Stimulated activated CD8-positive, alpha-beta memory T cell treated with anti-CD3 and anti-CD28 coated beads, Interleukin-4, amount 100 ng/mL, for 1 hour (primary cell): ENCODE data around the gene HNRNPH3.
"Not testable (repeated sequence)": the region's sequence is repeated elsewhere in the genome, so short reads cannot be mapped to it uniquely, and the experiment has no call there.

Source experiments
- DNase-seq, 2 donors: peaks; one replicate each; pipeline ENCODE4 v3.0.0-alpha.2; 2020; ENCODE audit warnings: low read depth in 2 of 2, low spot score in 1 of 2

Gene HNRNPH3, protein sequence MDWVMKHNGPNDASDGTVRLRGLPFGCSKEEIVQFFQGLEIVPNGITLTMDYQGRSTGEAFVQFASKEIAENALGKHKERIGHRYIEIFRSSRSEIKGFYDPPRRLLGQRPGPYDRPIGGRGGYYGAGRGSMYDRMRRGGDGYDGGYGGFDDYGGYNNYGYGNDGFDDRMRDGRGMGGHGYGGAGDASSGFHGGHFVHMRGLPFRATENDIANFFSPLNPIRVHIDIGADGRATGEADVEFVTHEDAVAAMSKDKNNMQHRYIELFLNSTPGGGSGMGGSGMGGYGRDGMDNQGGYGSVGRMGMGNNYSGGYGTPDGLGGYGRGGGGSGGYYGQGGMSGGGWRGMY

GRCh38 chr10:68331455-68332258 lies at the start of gene HNRNPH3:
HNRNPH3 (plus strand) TSS chr10:68332064; CDS start chr10:68337222, 5,158 bp downstream.
- DNase-seq: peak; percentile 95 to 97

DNA sequence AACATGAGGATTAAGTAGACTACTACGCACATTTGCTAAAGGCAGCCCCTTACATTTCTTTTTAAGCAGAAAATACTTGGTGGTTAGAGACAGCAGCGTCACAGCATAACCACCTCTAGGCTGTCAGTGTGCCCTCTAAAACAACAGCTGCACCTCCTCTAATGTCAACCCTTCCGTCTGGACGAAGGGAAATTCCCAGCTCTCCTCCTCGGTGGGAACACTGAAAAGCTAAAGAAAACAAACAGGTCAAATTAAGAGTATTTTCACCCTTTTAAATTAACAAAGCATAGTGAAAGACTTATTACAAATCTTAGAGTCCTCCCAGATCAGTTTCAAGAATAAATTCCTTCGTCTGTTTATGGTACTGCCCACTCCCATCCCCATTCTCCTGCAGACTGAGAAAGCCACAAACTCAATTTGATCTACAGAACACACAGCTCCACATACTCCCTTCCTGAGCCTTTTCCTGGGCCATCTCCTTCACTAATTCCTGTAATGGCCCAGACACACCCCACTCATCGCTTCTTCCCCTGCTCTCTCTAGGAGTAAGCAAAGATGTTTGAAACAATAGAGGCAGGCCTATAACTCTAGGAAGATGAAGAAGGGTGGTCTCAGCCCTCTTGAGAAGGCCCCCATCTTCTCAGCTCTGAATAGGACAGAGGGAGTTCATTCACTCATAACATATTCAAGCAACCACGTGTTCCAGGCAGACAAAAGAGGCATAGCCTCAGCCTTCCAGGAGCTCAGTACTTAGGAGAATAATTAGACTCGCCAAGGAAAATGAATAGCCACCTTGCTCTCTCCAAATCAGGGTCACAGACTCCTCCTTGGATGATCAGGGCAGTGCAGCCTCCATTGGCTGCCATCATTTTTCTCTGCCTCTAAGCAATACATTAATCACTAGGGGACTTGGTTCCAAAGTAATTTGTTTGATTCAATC lies 47.5 kb upstream of the HNRNPH3 start:
- DNase-seq: no peak

DNA sequence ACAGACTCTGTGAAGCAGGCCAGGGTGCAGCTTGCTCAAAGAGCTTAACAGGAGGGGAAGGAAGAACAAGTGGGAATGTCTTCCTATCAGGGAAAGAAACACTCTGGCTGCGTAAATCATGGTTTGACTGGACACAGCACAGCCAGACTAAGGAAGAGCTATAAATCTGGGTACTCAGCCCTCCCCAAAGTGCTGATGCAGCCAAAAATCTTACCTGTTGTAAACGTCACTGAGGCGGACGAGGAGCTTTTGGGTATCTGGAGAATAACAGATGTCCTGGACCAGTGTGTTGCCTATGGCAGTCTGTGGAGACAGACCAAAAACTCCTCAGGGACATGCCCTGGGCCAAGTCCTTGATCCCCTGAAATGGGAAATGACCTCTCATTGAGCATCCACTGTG lies 43.1 kb upstream of the HNRNPH3 start:
- DNase-seq: no peak

- DNase-seq: no peak
Measured at GRCh38 chr10:68290736-68291135, 41.1 kb upstream of the HNRNPH3 start.

GRCh38 chr10:68296843-68297663 lies 34.8 kb upstream of the HNRNPH3 start:
- DNase-seq: no peak

DNA sequence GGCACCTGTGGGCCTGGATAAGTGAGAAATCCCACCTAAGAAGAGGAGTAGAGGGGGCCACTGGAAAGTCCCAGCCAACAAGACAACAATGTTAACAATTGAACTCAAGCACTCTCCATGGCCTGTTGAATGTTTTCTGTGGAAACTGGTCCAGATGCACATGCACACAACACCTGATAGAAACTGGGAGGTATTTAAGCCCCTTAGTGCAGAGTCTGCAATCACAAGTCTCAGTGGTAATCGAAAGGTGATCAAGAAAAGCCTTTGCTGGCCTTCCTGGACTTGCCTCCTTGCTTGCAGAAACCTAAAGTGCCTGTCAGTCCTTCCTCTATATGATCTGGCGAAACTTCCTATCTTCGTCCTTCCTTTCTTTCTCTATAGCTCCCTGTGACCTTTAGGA lies 30.6 kb upstream of the HNRNPH3 start:
- DNase-seq: no peak

DNA sequence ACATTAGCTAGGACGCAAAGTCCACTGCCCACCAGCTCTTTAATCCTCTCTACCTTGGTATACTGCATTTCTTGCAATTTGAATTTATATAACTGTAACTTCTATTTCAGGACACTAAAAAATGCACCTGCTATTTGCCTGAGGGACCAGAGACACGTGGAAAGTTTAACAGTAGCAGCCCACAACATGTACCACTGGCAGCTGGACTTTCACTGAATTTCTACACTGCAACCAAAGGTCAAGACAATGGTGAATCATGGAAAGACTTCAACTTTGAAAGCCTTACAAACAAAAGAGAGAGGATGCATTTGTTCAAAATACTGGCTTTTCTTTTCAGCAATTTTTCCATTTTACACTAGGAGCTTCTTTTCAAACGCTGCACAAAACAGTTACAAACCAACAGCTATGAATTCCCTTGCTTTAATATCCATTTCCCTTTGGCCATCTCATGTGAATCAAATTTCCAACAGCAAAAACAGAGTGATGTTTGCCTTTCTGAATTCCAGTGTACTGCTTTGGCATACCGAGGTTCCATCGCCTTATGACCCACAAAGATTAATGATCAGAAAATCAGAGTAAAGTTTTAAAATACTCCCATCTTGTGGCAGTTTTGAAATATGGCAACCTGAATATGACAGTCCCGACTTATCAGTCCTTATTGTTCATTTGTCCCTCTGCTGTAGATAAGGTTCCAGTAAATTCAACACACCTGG lies 29.9 kb upstream of the HNRNPH3 start:
- no peak for DNase-seq

- no peak for DNase-seq
Measured at GRCh38 chr10:68302503-68302823, 29.4 kb upstream of the HNRNPH3 start.

GRCh38 chr10:68302871-68303270 lies 29.0 kb upstream of the HNRNPH3 start:
- no peak for DNase-seq

DNA sequence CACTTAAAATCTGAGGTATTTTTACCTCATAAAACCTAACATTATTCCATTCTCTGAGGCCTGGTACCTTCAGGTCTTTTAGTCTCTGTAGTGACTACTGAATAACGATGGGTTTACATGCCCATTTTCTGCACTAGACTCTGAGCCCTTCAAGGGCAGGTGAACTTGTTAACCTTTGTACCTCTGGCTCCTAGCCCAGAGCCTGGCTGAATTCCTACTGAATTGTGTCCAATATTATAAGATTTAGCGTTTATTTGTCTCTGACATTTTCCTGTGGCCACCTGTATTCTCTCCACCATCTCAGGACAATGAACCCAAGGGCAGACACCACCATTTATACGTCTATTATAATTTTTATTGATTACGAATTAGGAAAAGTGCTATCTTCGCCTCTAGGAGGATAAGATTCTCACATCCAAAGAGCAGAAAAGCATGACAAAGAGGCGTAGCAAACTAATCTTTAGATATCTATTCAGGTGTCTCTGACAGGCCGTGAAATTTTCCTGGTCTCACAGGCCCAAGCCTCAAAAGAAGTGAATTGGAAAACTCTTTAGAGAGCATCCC lies 27.9 kb upstream of the HNRNPH3 start:
- DNase-seq: no peak

GRCh38 chr10:68305854-68306253 lies 26.0 kb upstream of the HNRNPH3 start:
- DNase-seq: no peak

DNA sequence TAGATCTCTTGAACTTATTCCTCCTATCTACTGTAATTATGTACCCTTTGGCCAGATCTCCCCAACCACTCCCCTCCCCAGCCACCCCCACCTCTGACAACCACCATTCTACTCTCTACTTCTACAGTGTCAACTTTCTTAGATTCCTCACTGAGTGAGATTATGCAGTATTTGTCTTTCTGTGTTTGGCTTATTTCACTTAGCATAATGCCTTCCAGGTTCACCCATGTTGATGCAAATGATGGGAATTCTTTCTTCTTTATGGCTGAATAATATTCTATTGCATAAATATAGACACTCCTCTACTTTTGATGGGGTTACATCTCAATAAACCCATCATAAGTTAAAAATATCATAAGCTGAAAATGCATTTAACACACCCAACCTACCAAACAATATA lies 21.3 kb upstream of the HNRNPH3 start:
- no peak for DNase-seq

DNA sequence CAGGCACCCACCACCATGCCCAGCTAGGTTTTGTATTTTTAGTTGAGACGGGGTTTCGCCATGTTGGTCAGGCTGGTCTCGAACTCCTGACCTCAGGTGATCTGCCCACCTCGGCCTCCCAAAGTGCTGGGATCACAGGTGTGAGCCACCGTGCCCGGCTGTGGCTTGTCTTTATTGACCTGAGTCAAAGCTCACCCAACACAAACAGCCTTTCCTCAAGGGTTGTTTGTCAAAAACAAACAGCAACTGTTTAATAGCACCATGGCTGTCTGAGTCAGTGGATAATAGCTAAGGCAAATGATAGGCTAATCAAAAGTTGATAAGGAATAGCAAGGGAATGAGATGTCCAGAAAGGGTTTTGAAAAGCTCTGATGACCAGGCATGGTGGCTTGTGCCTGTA lies 16.9 kb upstream of the HNRNPH3 start:
- DNase-seq: not testable (repeated sequence)

DNA sequence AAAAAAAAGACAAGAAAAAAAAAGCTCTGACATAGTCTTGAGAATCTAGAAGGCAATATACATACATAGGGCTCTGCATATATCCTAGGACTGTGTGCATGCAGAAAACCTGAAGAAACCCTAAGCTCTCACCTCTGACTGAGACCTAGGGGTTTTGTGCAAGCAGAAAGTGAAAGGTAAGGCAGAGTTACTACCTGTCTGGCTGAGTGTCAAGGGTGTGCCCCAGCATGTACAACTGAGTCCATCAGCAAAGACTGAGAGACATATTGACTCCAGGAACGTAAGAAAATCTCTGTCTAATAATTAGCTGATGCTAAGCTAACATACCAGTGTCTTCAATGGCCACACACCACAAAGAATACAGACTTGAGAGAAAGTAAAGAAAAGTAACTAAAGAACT lies 16.3 kb upstream of the HNRNPH3 start:
- DNase-seq: no peak

GRCh38 chr10:68318331-68319059 lies 13.4 kb upstream of the HNRNPH3 start:
- DNase-seq: no peak

GRCh38 chr10:68324396-68324795 lies 7.5 kb upstream of the HNRNPH3 start:
- not testable (repeated sequence) for DNase-seq

- DNase-seq: no peak
Measured at GRCh38 chr10:68327889-68328786, 3.7 kb upstream of the HNRNPH3 start.

GRCh38 chr10:68329506-68329861 lies 2.4 kb upstream of the HNRNPH3 start:
- DNase-seq: no peak
